Liver (tissue), 9 donors: ENCODE data around the gene HOMER1. TPM values are rescaled to one million over a fixed set of nuclear protein-coding genes. Genes with fewer than 3 reads are reported as not detected.

Source experiments
- DNase-seq: peaks from one replicate; pipeline ENCODE4 v3.0.0-alpha.2; 2017; ENCODE audit warnings: low spot score
- H3K27ac ChIP-seq, 2 donors: one replicate each; pipeline ENCODE4 v1.7.0; 2013; ENCODE audit warnings: inconsistent platforms in 2 of 2, low read length in 2 of 2, control low read depth in 1 of 2, low read depth in 1 of 2, mild to moderate bottlenecking in 1 of 2
- H3K27me3 ChIP-seq, 4 donors: one replicate each; pipeline versions ENCODE4 v1.6.1 to v1.7.0; 2013; ENCODE audit warnings: low read length in 3 of 4, inconsistent platforms in 1 of 4, mild to moderate bottlenecking in 1 of 4, moderate library complexity in 1 of 4; ENCODE audit not compliant: control insufficient read depth in 4 of 4, insufficient read depth in 4 of 4
- H3K36me3 ChIP-seq, 4 donors: one replicate each; pipeline versions ENCODE4 v1.6.1 to v1.7.0; 2013; ENCODE audit warnings: low read length in 3 of 4, mild to moderate bottlenecking in 3 of 4, low read depth in 1 of 4, moderate library complexity in 1 of 4; ENCODE audit not compliant: control insufficient read depth in 4 of 4, insufficient read depth in 3 of 4
- H3K4me1 ChIP-seq, 4 donors: one replicate each; pipeline versions ENCODE4 v1.6.1 to v1.7.0; 2013; ENCODE audit warnings: low read length in 3 of 4, mild to moderate bottlenecking in 3 of 4, moderate library complexity in 1 of 4; ENCODE audit not compliant: control insufficient read depth in 4 of 4, insufficient read depth in 4 of 4
- H3K4me3 ChIP-seq, 3 donors: one replicate each; pipeline versions ENCODE4 v1.6.1 to v1.7.0; 2013; ENCODE audit warnings: low read length in 3 of 3, control low read depth in 1 of 3, low read depth in 1 of 3, mild to moderate bottlenecking in 1 of 3
- H3K9ac ChIP-seq, 2 donors: one replicate each; pipeline ENCODE4 v1.7.0; 2013; ENCODE audit warnings: low read length in 2 of 2, mild to moderate bottlenecking in 2 of 2, moderate library complexity in 2 of 2, control low read depth in 1 of 2, low read depth in 1 of 2
- H3K9me3 ChIP-seq, 4 donors: one replicate each; pipeline versions ENCODE4 v1.6.1 to v1.7.0; 2013; ENCODE audit warnings: low read length in 3 of 4; ENCODE audit not compliant: control insufficient read depth in 4 of 4
- EGR1 ChIP-seq, 2 donors: IDR thresholded peaks; 2 replicates each; pipeline ENCODE4 v1.6.1; 2016 to 2018; ENCODE audit warnings: antibody characterized with exemption in 2 of 2, low read depth in 2 of 2
- FOXA1 ChIP-seq: IDR thresholded peaks from 2 replicates; pipeline ENCODE4 v1.6.1; 2016; ENCODE audit warnings: antibody characterized with exemption
- FOXA2 ChIP-seq: IDR thresholded peaks from 2 replicates; pipeline ENCODE4 v1.6.1; 2016; ENCODE audit warnings: antibody characterized with exemption
- GABPA ChIP-seq, 2 donors: IDR thresholded peaks in 1 of 2; conservative IDR thresholded peaks in 1 of 2; 2 replicates each; pipeline ENCODE4 v1.6.1; 2016; ENCODE audit warnings: antibody characterized with exemption in 2 of 2, mild to moderate bottlenecking in 1 of 2, moderate library complexity in 1 of 2
- HNF4A ChIP-seq, 2 donors: conservative IDR thresholded peaks; 2 replicates each; pipeline ENCODE4 v1.6.1; 2016; ENCODE audit warnings: antibody characterized with exemption in 2 of 2, mild to moderate bottlenecking in 2 of 2
- HNF4G ChIP-seq: IDR thresholded peaks from 2 replicates; pipeline ENCODE4 v1.6.1; 2016; ENCODE audit warnings: antibody characterized with exemption
- RAD21 ChIP-seq, 2 donors: IDR thresholded peaks; 2 replicates each; pipeline ENCODE4 v1.6.1; 2016; ENCODE audit warnings: antibody characterized with exemption in 2 of 2, mild to moderate bottlenecking in 2 of 2
- RXRA ChIP-seq, 2 donors: IDR thresholded peaks; 2 replicates each; pipeline ENCODE4 v1.6.1; 2017 to 2018; ENCODE audit warnings: antibody characterized with exemption in 2 of 2, mild to moderate bottlenecking in 1 of 2
- SP1 ChIP-seq: IDR thresholded peaks from 2 replicates; pipeline ENCODE4 v1.6.1; 2018; ENCODE audit warnings: antibody characterized with exemption, mild to moderate bottlenecking
- YY1 ChIP-seq: IDR thresholded peaks from 2 replicates; pipeline ENCODE4 v1.6.1; 2016; ENCODE audit warnings: antibody characterized with exemption, mild to moderate bottlenecking
- WGBS: extraction: QIAGEN DNeasy Blood & Tissue Kit; methylation state at CpG from one replicate; pipeline ENCODE4 v1.1.7; 2013; 5-methylcytosine and 5-hydroxymethylcytosine counted together
- polyA plus RNA-seq, 2 donors: library from polyadenylated mRNA; stranded (reverse) in 1 of 2; unstranded in 1 of 2; fragments of 200-250 nt in 1 of 2; fragments of >200 nt in 1 of 2; fragmentation: Nextera tagmentation in 1 of 2; extraction: Ambion mirVana in 1 of 2; gene quantifications; one replicate each; pipeline versions ENCODE4 v1.2.1 to v1.2.3, GENCODE V29; 2013 to 2015
- total RNA-seq, 2 donors: library from RNA; depleted of rRNA; stranded (reverse); fragments of >200 nt; gene quantifications; one replicate each; pipeline ENCODE4 v1.2.3, GENCODE V29; 2014
- TF ChIP-seq, protein P1 (sequence below): IDR thresholded peaks from 2 replicates; pipeline ENCODE4 v1.6.1; 2016; ENCODE audit warnings: antibody characterized with exemption
- TF ChIP-seq, protein P2 (sequence below): IDR thresholded peaks from 2 replicates; pipeline ENCODE4 v1.6.1; 2016; ENCODE audit warnings: antibody characterized with exemption
- TF ChIP-seq, protein P3 (sequence below): fragments of 150-350 bp; IDR thresholded peaks from 2 replicates; pipeline ENCODE4 v1.5.1; 2017; ENCODE audit warnings: improper control_type of control experiment, low read depth, low read length; ENCODE audit not compliant: missing input control
- donor health status: healthy.
- donor health status: healthy.
- donor health status: healthy.
- donor health status: healthy.
- donor health status: healthy.

Gene HOMER1
- total and polyA plus RNA-seq, 4 donors, result 0.33 to 8.7 (median 1.2) TPM

DNA sequence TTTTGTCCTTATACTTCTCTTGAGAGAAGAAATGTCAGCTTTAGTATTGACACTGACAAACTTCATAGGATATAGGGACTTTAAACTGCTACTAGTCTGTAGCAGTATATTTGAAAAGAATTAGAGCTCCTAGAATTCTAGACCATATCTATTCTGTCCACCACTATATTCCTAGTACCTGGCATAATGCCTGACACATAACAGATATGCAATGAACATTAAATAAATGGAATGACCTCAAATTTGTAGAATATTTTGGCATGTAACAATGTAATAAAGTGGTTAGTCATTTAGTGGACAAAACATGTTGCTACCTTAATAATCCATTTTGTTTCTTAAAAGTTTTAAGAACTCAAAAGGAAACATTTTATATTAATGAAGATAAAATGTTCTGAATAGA is 57.5 kb downstream of the HOMER1 start:
- Histone ChIP-seq H3K27me3 (no peaks in the 10 kb centered on the region), H3K9me3 (no peaks in the 10 kb centered on the region), H3K9ac (no peak overlapping the region), H3K4me3 (no peak overlapping the region), H3K4me1 (no peaks in the 10 kb centered on the region), H3K36me3 (no peaks in the 10 kb centered on the region), H3K27ac (no peak overlapping the region)
- TF ChIP-seq, protein P1, sequence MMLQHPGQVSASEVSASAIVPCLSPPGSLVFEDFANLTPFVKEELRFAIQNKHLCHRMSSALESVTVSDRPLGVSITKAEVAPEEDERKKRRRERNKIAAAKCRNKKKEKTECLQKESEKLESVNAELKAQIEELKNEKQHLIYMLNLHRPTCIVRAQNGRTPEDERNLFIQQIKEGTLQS, result no peak
- TF ChIP-seq FOXA1, result no peak
- no peak for TF ChIP-seq RAD21 (IDR thresholded peaks at IDR 0.05)
- TF ChIP-seq, protein P2, sequence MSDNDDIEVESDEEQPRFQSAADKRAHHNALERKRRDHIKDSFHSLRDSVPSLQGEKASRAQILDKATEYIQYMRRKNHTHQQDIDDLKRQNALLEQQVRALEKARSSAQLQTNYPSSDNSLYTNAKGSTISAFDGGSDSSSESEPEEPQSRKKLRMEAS, result no peak
- TF ChIP-seq HNF4A (conservative IDR thresholded peaks at IDR 0.05), result no peak
- DNase-seq, result no peak

DNA sequence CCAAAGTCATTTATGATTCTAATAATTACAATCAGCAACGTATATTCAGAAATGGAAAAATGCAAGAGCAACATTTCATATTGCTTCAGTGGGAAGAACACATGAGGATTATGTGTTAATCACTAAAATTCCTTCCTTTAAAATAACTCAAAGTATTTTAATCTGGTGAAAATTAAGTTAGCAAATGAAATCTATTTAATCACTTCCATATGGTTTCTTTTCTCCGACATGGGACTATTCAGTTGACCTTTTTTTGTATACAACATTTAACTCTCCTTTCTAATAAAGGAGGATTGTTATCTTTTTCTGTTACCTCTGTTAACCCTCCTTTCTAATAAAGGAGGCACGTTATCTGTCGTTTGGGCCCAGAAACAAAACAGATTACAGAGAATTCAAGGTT is 59.9 kb downstream of the HOMER1 start:
- WGBS, result 91% methylated on average over 4 of the region's 4 CpGs
- no peaks in the 10 kb centered on the region for H3K4me1 ChIP-seq
- no peaks in the 10 kb centered on the region for H3K9me3 ChIP-seq
- H3K9ac ChIP-seq, result no peak overlapping the region
- H3K27ac ChIP-seq, result no peak overlapping the region
- no peak overlapping the region for H3K4me3 ChIP-seq
- TF ChIP-seq HNF4G (no peak), FOXA2 (no peak)
- no peak for DNase-seq
- H3K36me3 ChIP-seq, result no peaks in the 10 kb centered on the region
- H3K27me3 ChIP-seq, result no peaks in the 10 kb centered on the region

DNA sequence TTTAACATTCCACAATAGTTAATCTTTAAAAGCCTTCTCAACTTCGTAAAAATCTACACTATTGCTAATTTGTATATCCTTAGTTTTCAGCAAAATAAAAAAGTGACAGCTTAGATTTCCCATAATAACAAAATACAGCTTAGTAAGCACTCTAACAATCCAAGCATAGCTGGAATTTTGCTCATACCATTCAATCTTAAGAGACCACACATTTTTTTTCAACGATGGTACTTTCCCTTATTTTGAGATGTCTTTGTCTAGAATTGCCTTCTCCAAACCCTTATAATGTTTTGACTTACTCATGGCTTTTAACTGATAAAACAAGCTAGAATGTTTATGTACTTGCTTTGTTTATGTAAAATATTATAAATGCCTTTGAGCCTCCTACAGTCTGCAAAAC is 65.6 kb downstream of the HOMER1 start:
- H3K27me3 ChIP-seq, result no peaks in the 10 kb centered on the region

More for the DNA sequence above, 65.6 kb downstream of the HOMER1 start:
- H3K27ac ChIP-seq, result no peak overlapping the region
- WGBS, result 77% methylated on average over 2 of the region's 2 CpGs
- no peak overlapping the region for H3K9ac ChIP-seq
- H3K4me3 ChIP-seq, result no peak overlapping the region
- no peaks in the 10 kb centered on the region for H3K9me3 ChIP-seq
- no peaks in the 10 kb centered on the region for H3K4me1 ChIP-seq
- DNase-seq, result no peak
- H3K36me3 ChIP-seq, result no peaks in the 10 kb centered on the region
- TF ChIP-seq GABPA (IDR thresholded peaks at IDR 0.05 in 1 of 2, conservative IDR thresholded peaks at IDR 0.05 in 1 of 2), result no peak
- no peak for TF ChIP-seq EGR1 (IDR thresholded peaks at IDR 0.05; ENCODE audit: low read depth in 2 of 2)
- TF ChIP-seq RXRA (IDR thresholded peaks at IDR 0.05), result no peak
- TF ChIP-seq YY1, result no peak
- TF ChIP-seq FOXA2, result no peak
- TF ChIP-seq, protein P3, sequence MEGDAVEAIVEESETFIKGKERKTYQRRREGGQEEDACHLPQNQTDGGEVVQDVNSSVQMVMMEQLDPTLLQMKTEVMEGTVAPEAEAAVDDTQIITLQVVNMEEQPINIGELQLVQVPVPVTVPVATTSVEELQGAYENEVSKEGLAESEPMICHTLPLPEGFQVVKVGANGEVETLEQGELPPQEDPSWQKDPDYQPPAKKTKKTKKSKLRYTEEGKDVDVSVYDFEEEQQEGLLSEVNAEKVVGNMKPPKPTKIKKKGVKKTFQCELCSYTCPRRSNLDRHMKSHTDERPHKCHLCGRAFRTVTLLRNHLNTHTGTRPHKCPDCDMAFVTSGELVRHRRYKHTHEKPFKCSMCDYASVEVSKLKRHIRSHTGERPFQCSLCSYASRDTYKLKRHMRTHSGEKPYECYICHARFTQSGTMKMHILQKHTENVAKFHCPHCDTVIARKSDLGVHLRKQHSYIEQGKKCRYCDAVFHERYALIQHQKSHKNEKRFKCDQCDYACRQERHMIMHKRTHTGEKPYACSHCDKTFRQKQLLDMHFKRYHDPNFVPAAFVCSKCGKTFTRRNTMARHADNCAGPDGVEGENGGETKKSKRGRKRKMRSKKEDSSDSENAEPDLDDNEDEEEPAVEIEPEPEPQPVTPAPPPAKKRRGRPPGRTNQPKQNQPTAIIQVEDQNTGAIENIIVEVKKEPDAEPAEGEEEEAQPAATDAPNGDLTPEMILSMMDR, result no peak
- no peak for TF ChIP-seq RAD21 (IDR thresholded peaks at IDR 0.05)
- TF ChIP-seq, protein P2, result no peak
- TF ChIP-seq SP1, result no peak
- TF ChIP-seq HNF4A (conservative IDR thresholded peaks at IDR 0.05), result no peak
- TF ChIP-seq HNF4G, result no peak
